ENCODE data around the gene SDSL.

DNA sequence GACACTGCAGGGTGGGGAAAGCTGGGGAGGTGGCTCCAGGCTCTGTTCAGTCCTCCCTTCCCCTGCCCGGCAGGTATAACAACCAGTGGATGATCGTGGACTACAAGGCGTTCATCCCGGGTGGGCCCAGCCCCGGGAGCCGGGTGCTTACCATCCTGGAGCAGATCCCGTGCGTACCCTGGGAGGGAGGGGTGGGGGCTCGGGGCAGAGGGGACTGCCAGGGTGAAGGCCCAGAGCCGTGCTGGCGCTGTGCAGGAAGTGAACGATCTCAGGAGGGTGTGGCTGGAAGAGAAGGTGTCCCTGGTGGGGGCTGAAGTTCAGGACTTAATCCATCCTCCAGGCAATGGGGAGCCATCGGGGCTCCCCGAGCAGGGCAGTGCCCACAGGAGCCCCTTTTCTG lies 37.4 kb upstream of the SDSL start:
- no peak for TF ChIP-seq PATZ1 (CRISPR knock-in tag; IDR thresholded peaks at IDR 0.05; ENCODE audit: borderline replicate concordance)
- TF ChIP-seq RARB (CRISPR knock-in tag; IDR thresholded peaks at IDR 0.05) = no peak
- TF ChIP-seq, protein P1, sequence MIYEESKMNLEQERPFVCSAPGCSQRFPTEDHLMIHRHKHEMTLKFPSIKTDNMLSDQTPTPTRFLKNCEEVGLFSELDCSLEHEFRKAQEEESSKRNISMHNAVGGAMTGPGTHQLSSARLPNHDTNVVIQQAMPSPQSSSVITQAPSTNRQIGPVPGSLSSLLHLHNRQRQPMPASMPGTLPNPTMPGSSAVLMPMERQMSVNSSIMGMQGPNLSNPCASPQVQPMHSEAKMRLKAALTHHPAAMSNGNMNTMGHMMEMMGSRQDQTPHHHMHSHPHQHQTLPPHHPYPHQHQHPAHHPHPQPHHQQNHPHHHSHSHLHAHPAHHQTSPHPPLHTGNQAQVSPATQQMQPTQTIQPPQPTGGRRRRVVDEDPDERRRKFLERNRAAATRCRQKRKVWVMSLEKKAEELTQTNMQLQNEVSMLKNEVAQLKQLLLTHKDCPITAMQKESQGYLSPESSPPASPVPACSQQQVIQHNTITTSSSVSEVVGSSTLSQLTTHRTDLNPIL (CRISPR knock-in tag; IDR thresholded peaks at IDR 0.05; ENCODE audit: low read depth) = no peak
- TF ChIP-seq PPARA (CRISPR knock-in tag; IDR thresholded peaks at IDR 0.05; ENCODE audit: borderline replicate concordance) = no peak
- TF ChIP-seq TCF4 (CRISPR knock-in tag; IDR thresholded peaks at IDR 0.05; ENCODE audit: borderline replicate concordance) = no peak
- TF ChIP-seq ZNF70 (CRISPR knock-in tag; IDR thresholded peaks at IDR 0.05) = no peak
- TF ChIP-seq ZNF8 (CRISPR knock-in tag; IDR thresholded peaks at IDR 0.05) = no peak
- TF ChIP-seq CSRNP3 (CRISPR knock-in tag; IDR thresholded peaks at IDR 0.05) = no peak
- no peak for TF ChIP-seq ZFP30 (CRISPR knock-in tag; IDR thresholded peaks at IDR 0.05)
- TF ChIP-seq ZNF565 (CRISPR knock-in tag; conservative IDR thresholded peaks at IDR 0.05; ENCODE audit: low read depth) = no peak
- TF ChIP-seq, protein P2, sequence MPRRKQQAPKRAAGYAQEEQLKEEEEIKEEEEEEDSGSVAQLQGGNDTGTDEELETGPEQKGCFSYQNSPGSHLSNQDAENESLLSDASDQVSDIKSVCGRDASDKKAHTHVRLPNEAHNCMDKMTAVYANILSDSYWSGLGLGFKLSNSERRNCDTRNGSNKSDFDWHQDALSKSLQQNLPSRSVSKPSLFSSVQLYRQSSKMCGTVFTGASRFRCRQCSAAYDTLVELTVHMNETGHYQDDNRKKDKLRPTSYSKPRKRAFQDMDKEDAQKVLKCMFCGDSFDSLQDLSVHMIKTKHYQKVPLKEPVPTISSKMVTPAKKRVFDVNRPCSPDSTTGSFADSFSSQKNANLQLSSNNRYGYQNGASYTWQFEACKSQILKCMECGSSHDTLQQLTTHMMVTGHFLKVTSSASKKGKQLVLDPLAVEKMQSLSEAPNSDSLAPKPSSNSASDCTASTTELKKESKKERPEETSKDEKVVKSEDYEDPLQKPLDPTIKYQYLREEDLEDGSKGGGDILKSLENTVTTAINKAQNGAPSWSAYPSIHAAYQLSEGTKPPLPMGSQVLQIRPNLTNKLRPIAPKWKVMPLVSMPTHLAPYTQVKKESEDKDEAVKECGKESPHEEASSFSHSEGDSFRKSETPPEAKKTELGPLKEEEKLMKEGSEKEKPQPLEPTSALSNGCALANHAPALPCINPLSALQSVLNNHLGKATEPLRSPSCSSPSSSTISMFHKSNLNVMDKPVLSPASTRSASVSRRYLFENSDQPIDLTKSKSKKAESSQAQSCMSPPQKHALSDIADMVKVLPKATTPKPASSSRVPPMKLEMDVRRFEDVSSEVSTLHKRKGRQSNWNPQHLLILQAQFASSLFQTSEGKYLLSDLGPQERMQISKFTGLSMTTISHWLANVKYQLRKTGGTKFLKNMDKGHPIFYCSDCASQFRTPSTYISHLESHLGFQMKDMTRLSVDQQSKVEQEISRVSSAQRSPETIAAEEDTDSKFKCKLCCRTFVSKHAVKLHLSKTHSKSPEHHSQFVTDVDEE (CRISPR knock-in tag; IDR thresholded peaks at IDR 0.05) = no peak
- no peak for TF ChIP-seq ARNTL (CRISPR knock-in tag; IDR thresholded peaks at IDR 0.05; ENCODE audit: borderline replicate concordance, low read depth)
- no peak for TF ChIP-seq ISL1 (CRISPR knock-in tag; IDR thresholded peaks at IDR 0.05)
- no peak for TF ChIP-seq ZFP3 (CRISPR knock-in tag; IDR thresholded peaks at IDR 0.05)
